DND-41 (cell line): ENCODE data around the gene BCL2L14.

ENCODE experiments used
- ATAC-seq: fragments of 200-7000 bp; cut with Tn5 transposase; 3 replicates; pipeline ENCODE4 v1.9.1; 2021; ENCODE audit warnings: low read depth; ENCODE audit not compliant: insufficient read depth
- DNase-seq: peaks from one replicate; pipeline ENCODE4 v3.0.0-alpha.2; 2020
- H2AFZ ChIP-seq: 2 replicates; pipeline ENCODE4 v1.6.0; 2012; ENCODE audit warnings: low read depth, low read length
- H3K27ac ChIP-seq: 2 replicates; pipeline ENCODE4 v1.5.1; 2012; ENCODE audit warnings: low read length, inconsistent platforms
- H3K27me3 ChIP-seq: fragments of 200-600 bp; sonication (generic); 2 replicates; pipeline ENCODE4 v1.6.0; 2012; ENCODE audit warnings: low read length, mild to moderate bottlenecking, inconsistent platforms; ENCODE audit not compliant: insufficient read depth, poor library complexity
- H3K36me3 ChIP-seq: 2 replicates; pipeline ENCODE4 v1.5.1; 2012; ENCODE audit warnings: low read length, inconsistent platforms; ENCODE audit not compliant: insufficient read depth
- H3K4me1 ChIP-seq: 2 replicates; pipeline ENCODE4 v1.5.1; 2012; ENCODE audit warnings: mild to moderate bottlenecking, low read length; ENCODE audit not compliant: insufficient read depth
- H3K4me2 ChIP-seq: 2 replicates; pipeline ENCODE4 v1.6.0; 2012; ENCODE audit warnings: mild to moderate bottlenecking, moderate library complexity, low read length, inconsistent platforms; ENCODE audit not compliant: insufficient read depth
- H3K4me3 ChIP-seq, 2 experiments: fragments of 200-600 bp in 1 of 2; shearing (Covaris generic) in 1 of 2; 2 replicates each; pipeline ENCODE4 v1.5.1; 2012 to 2016; ENCODE audit warnings: inconsistent platforms in 2 of 2, low read length in 2 of 2, mild to moderate bottlenecking in 2 of 2, low read depth in 1 of 2, moderate library complexity in 1 of 2
- H3K79me2 ChIP-seq: 2 replicates; pipeline ENCODE4 v1.6.0; 2012; ENCODE audit warnings: low read length, inconsistent platforms; ENCODE audit not compliant: insufficient read depth
- H3K9ac ChIP-seq: 2 replicates; pipeline ENCODE4 v1.6.0; 2012; ENCODE audit warnings: low read depth, mild to moderate bottlenecking, inconsistent platforms, low read length, moderate library complexity
- H3K9me3 ChIP-seq: 2 replicates; pipeline ENCODE4 v1.5.1; 2012; ENCODE audit warnings: low read length, moderate library complexity, mild to moderate bottlenecking, inconsistent platforms; ENCODE audit not compliant: insufficient read depth, severe bottlenecking
- H4K20me1 ChIP-seq: 2 replicates; pipeline ENCODE4 v1.6.0; 2012; ENCODE audit warnings: low read length; ENCODE audit not compliant: insufficient read depth
- CTCF ChIP-seq: IDR thresholded peaks from 2 replicates; pipeline ENCODE4 v1.5.1; 2012; ENCODE audit warnings: borderline replicate concordance, low read length, moderate library complexity, mild to moderate bottlenecking; ENCODE audit not compliant: poor library complexity, severe bottlenecking; ENCODE audit errors: extremely low read depth
- EZH2 ChIP-seq: IDR thresholded peaks from 3 replicates; pipeline ENCODE4 v1.6.1; 2012; ENCODE audit warnings: borderline replicate concordance, low read depth, mild to moderate bottlenecking, moderate library complexity, low read length, inconsistent platforms; ENCODE audit not compliant: severe bottlenecking

The BCL2L14 gene

GRCh38 chr12:12088147-12088546 lies 17.4 kb downstream of the BCL2L14 start:
- no peak overlapping the region for H2AFZ ChIP-seq
- TF ChIP-seq EZH2 (no peak), CTCF (no peak)
- no peak overlapping the region for H3K4me3 ChIP-seq
- peaks cover 12% of the 10 kb centered on the region for H3K27me3 ChIP-seq
- no peak overlapping the region for H3K9ac ChIP-seq
- no peaks in the 10 kb centered on the region for H3K36me3 ChIP-seq
- H3K79me2 ChIP-seq, result no peaks in the 10 kb centered on the region
- DNase-seq (no peak), ATAC-seq (no peak)
- no peaks in the 10 kb centered on the region for H3K9me3 ChIP-seq
- H3K4me1 ChIP-seq, result no peaks in the 10 kb centered on the region
- H3K4me2 ChIP-seq, result no peak overlapping the region
- no peaks in the 10 kb centered on the region for H4K20me1 ChIP-seq
- no peak overlapping the region for H3K27ac ChIP-seq

GRCh38 chr12:12088761-12089160 lies 18.0 kb downstream of the BCL2L14 start:
- no peaks in the 10 kb centered on the region for H3K9me3 ChIP-seq
- no peaks in the 10 kb centered on the region for H3K79me2 ChIP-seq
- no peak overlapping the region for H3K9ac ChIP-seq
- H3K36me3 ChIP-seq, result no peaks in the 10 kb centered on the region
- DNase-seq, result no peak
- TF ChIP-seq CTCF (no peak), EZH2 (no peak)
- H3K4me3 ChIP-seq, result no peak overlapping the region
- H3K27ac ChIP-seq, result no peak overlapping the region
- H3K27me3 ChIP-seq, result peaks cover 12% of the 10 kb centered on the region
- no peak overlapping the region for H3K4me2 ChIP-seq
- no peak overlapping the region for H2AFZ ChIP-seq
- ATAC-seq, result no peak
- no peaks in the 10 kb centered on the region for H4K20me1 ChIP-seq
- H3K4me1 ChIP-seq, result no peaks in the 10 kb centered on the region

- TF ChIP-seq CTCF, result no peak
- TF ChIP-seq EZH2, result no peak
- DNase-seq, result no peak
- H3K36me3 ChIP-seq, result no peaks in the 10 kb centered on the region
- H3K4me2 ChIP-seq, result no peak overlapping the region
- peaks cover 7% of the 10 kb centered on the region for H3K27me3 ChIP-seq
- H3K27ac ChIP-seq, result no peak overlapping the region
- no peaks in the 10 kb centered on the region for H4K20me1 ChIP-seq
- H3K9me3 ChIP-seq, result no peaks in the 10 kb centered on the region
- no peaks in the 10 kb centered on the region for H3K4me1 ChIP-seq
- H3K9ac ChIP-seq, result no peak overlapping the region
- no peak overlapping the region for H2AFZ ChIP-seq
- ATAC-seq, result no peak
- no peaks in the 10 kb centered on the region for H3K79me2 ChIP-seq
- H3K4me3 ChIP-seq, result no peak overlapping the region
Measured at GRCh38 chr12:12091071-12091470, 20.3 kb downstream of the BCL2L14 start.
